Uterus (tissue), 4 donors: Measurements from ENCODE around the gene BMPR2. TPM values are rescaled to one million over a fixed set of nuclear protein-coding genes. Genes with fewer than 3 reads are reported as not detected.

Experiments used
- DNase-seq, 2 donors: peaks; one replicate each; pipeline ENCODE4 v3.0.0-alpha.2; 2019 to 2020
- H3K27ac ChIP-seq, 2 donors: fragments of 200-600 bp; sonication (generic); 1 replicate in 1 of 2; 2 replicates in 1 of 2; pipeline ENCODE4 v1.5.1; 2016 to 2018
- H3K27me3 ChIP-seq, 2 donors: fragments of 200-600 bp; sonication (generic); one replicate each; pipeline ENCODE4 v1.5.1; 2018 to 2019; ENCODE audit warnings: control low read depth in 1 of 2
- H3K36me3 ChIP-seq, 2 donors: fragments of 200-600 bp; sonication (generic); one replicate each; pipeline ENCODE4 v1.5.1; 2019; ENCODE audit warnings: control low read depth in 1 of 2
- H3K4me1 ChIP-seq, 2 donors: fragments of 200-600 bp; sonication (generic); one replicate each; pipeline ENCODE4 v1.5.1; 2018 to 2019; ENCODE audit warnings: control low read depth in 1 of 2
- H3K4me3 ChIP-seq, 2 donors: fragments of 200-600 bp; sonication (generic); 1 replicate in 1 of 2; 2 replicates in 1 of 2; pipeline ENCODE4 v1.5.1; 2018 to 2019; ENCODE audit warnings: mild to moderate bottlenecking in 1 of 2
- H3K9me3 ChIP-seq, 2 donors: fragments of 200-600 bp; sonication (generic); one replicate each; pipeline ENCODE4 v1.5.1; 2019; ENCODE audit warnings: control low read depth in 1 of 2
- POLR2A ChIP-seq, 2 donors: fragments of 450-650 bp; IDR thresholded peaks; one replicate each; pipeline ENCODE4 v1.6.1; 2016; ENCODE audit warnings: antibody characterized with exemption in 2 of 2, mild to moderate bottlenecking in 1 of 2, moderate library complexity in 1 of 2
- intact Hi-C: fragments of 100-400 bp; cut with DNase I; formaldehyde crosslinking; loops from one replicate; pipeline ENCODE4 v1.15.1; 2023; ENCODE audit warnings: low total_unique reads
- total RNA-seq, 4 donors: library from RNA; depleted of rRNA in 3 of 4; stranded (reverse); fragments of >200 nt in 3 of 4; gene quantifications; one replicate each; pipeline versions ENCODE4 v1.1.0 to v1.2.4, GENCODE V29; 2014 to 2023
- TF ChIP-seq, protein P1 (sequence below), 4 experiments: fragments of 200-600 bp in 2 of 4; fragments of 450-650 bp in 2 of 4; sonication (generic) in 2 of 4; IDR thresholded peaks; one replicate each; pipeline ENCODE4 v1.5.1; 2016 to 2019; ENCODE audit warnings: antibody characterized with exemption in 4 of 4, mild to moderate bottlenecking in 2 of 4, moderate library complexity in 1 of 4
- donor health status: DM: yes; HTN: yes; CAD: no.

BMPR2 gene
- total RNA-seq, 4 donors from 2014 or later = 38.7 to 101 (median 62.3) TPM

DNA sequence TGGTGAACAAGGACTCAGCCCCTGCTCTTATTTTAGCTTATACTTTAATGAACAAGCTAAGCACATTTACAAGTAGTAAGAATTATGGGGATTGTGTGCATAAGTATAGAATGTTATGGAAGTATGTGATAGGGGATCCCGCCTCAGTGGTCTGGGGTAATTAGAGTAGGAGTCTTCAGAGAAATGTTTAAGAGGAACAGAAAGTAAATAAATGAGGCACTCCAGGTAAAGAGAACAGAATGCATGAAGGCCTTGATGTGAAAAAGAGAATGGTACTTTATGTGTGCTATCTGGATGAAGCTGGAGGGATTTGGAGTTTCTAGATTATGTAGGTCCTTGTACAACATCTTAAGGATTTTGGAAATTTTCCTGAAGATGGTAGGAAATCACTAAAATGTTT, 76.6 kb downstream of the BMPR2 start:
- no peaks in the 10 kb centered on the region for H3K9me3 ChIP-seq
- H3K4me1 ChIP-seq = no peaks in the 10 kb centered on the region
- H3K36me3 ChIP-seq = no peaks in the 10 kb centered on the region
- DNase-seq = no peak
- intact Hi-C loops = no loop called here
- H3K27me3 ChIP-seq = no peaks in the 10 kb centered on the region
- no peak overlapping the region for H3K4me3 ChIP-seq
- no peak overlapping the region for H3K27ac ChIP-seq
- TF ChIP-seq, protein P1, sequence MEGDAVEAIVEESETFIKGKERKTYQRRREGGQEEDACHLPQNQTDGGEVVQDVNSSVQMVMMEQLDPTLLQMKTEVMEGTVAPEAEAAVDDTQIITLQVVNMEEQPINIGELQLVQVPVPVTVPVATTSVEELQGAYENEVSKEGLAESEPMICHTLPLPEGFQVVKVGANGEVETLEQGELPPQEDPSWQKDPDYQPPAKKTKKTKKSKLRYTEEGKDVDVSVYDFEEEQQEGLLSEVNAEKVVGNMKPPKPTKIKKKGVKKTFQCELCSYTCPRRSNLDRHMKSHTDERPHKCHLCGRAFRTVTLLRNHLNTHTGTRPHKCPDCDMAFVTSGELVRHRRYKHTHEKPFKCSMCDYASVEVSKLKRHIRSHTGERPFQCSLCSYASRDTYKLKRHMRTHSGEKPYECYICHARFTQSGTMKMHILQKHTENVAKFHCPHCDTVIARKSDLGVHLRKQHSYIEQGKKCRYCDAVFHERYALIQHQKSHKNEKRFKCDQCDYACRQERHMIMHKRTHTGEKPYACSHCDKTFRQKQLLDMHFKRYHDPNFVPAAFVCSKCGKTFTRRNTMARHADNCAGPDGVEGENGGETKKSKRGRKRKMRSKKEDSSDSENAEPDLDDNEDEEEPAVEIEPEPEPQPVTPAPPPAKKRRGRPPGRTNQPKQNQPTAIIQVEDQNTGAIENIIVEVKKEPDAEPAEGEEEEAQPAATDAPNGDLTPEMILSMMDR (IDR thresholded peaks at IDR 0.05) = no peak
- TF ChIP-seq POLR2A (IDR thresholded peaks at IDR 0.05) = no peak

DNA sequence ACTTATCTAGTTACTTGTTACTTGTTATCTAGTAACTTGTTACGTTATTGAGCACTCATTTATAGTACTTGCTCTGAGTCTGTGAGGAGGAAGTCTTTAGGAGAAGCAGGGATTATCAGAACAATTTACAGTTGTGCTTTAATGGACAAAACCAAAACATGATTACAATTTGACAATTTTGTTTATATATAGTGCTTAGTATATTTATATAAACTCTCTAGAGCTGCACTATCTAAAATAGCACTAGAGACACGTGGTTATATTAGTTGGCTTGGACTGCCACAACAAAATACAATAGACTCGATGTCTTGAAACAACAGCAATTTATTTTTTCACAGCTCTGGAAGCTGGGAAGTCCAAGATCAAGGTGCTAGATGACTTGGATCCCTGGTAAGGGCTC, 78.4 kb downstream of the BMPR2 start:
- Histone ChIP-seq H3K4me3 (no peak overlapping the region), H3K9me3 (no peaks in the 10 kb centered on the region), H3K36me3 (no peaks in the 10 kb centered on the region), H3K4me1 (no peaks in the 10 kb centered on the region), H3K27ac (no peak overlapping the region), H3K27me3 (no peaks in the 10 kb centered on the region)
- intact Hi-C loops = no loop called here
- TF ChIP-seq, protein P1 (IDR thresholded peaks at IDR 0.05) = no peak
- TF ChIP-seq POLR2A (IDR thresholded peaks at IDR 0.05) = no peak
- no peak for DNase-seq

DNA sequence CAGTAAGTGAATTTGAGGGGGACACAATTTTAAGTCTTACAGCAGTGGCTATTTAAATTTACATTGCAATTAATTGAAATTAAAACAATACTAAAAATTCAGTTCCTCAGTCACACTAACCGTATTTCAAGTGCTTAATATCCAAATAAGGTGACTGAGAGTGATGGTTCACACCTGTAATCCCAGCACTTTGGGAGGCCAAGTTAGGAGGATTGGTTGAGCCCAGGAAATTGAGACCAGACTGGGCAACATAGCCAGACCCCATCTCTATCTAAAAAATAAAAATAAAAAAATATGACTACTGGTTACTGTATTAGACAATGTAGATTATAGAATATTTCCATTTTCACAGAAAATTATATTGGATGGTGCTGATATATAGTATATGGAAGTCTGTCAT, 79.0 kb downstream of the BMPR2 start:
- intact Hi-C loops = no loop called here
- Histone ChIP-seq H3K27me3 (no peaks in the 10 kb centered on the region), H3K9me3 (no peaks in the 10 kb centered on the region), H3K36me3 (no peaks in the 10 kb centered on the region), H3K4me3 (no peak overlapping the region), H3K27ac (no peak overlapping the region), H3K4me1 (no peaks in the 10 kb centered on the region)
- no peak for DNase-seq
- TF ChIP-seq, protein P1 (IDR thresholded peaks at IDR 0.05) = no peak
- TF ChIP-seq POLR2A (IDR thresholded peaks at IDR 0.05) = no peak

DNA sequence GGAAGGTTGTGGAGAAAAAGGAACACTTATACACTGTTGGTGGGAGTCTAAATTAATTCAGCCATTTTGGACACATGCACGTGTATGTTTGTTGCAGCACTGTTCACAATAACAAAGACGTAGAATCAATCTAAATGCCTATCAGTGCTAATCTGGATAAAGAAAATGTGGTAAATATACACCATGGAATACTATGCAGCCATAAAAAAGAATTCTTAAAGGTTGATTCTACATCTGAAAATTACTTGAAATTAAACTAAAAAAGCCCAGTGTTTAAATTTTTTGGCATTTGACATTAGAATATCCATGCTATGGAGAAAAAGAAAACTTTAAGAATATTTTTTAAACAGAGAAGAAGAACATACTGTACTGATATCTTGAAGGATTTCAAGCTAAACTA, 84.0 kb downstream of the BMPR2 start:
- DNase-seq = no peak
- TF ChIP-seq POLR2A (IDR thresholded peaks at IDR 0.05) = no peak
- TF ChIP-seq, protein P1 (IDR thresholded peaks at IDR 0.05) = no peak
- H3K4me3 ChIP-seq = no peak overlapping the region
- H3K36me3 ChIP-seq = no peaks in the 10 kb centered on the region
- H3K4me1 ChIP-seq = no peaks in the 10 kb centered on the region
- H3K9me3 ChIP-seq = no peaks in the 10 kb centered on the region
- H3K27ac ChIP-seq = no peak overlapping the region
- intact Hi-C loops = no loop called here
- H3K27me3 ChIP-seq = no peaks in the 10 kb centered on the region

DNA sequence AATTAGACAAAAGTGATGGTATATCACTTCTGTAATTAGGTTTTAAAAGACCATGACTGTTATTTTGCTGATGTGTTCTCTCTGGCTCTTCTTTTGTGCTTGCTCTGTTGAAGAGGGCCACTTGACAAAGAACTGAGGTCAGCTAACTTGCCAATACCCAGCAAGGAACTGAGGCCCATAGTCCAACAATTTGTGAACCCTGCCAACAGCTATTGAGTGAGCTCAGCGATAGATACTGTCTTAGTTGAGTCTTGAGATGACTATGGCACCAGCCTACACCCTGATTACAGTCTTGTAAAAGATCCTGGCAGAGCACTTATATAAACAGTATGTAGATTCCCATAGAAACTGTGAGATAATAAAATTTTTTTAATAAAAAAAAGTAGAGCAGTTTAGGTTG, 103.0 kb downstream of the BMPR2 start:
- no peaks in the 10 kb centered on the region for H3K9me3 ChIP-seq
- no peak overlapping the region for H3K4me3 ChIP-seq
- H3K27ac ChIP-seq = no peak overlapping the region
- TF ChIP-seq POLR2A (IDR thresholded peaks at IDR 0.05) = no peak
- TF ChIP-seq, protein P1 (IDR thresholded peaks at IDR 0.05) = no peak
- no peaks in the 10 kb centered on the region for H3K4me1 ChIP-seq
- intact Hi-C loops = no loop called here
- no peaks in the 10 kb centered on the region for H3K36me3 ChIP-seq
- no peaks in the 10 kb centered on the region for H3K27me3 ChIP-seq
- no peak for DNase-seq
